GM23338 (cell line): Measurements from ENCODE around the gene GLI3. TPM values are rescaled to one million over a fixed set of nuclear protein-coding genes. Genes with fewer than 3 reads are reported as not detected.

ENCODE experiments used
- ATAC-seq: fragments of 200-7000 bp; cut with Tn5 transposase; 3 replicates; pipeline ENCODE4 v1.9.1; 2020
- DNase-seq: peaks from one replicate; pipeline ENCODE4 v3.0.0-alpha.2; 2015; ENCODE audit warnings: low spot score
- H2AFZ ChIP-seq: fragments of 200-600 bp; sonication (generic); 2 replicates; pipeline ENCODE4 v1.8.0; 2016; ENCODE audit warnings: antibody characterized with exemption, mild to moderate bottlenecking, moderate library complexity
- H3F3A ChIP-seq: fragments of 200-600 bp; sonication (generic); replicated peaks from 2 replicates; pipeline ENCODE4 v1.8.0; 2017; ENCODE audit warnings: antibody characterized with exemption, mixed run types, low read depth
- H3K27ac ChIP-seq: fragments of 200-600 bp; sonication (generic); 2 replicates; pipeline ENCODE4 v1.6.1; 2016; ENCODE audit warnings: low read depth
- H3K27me3 ChIP-seq: fragments of 200-600 bp; sonication (generic); 2 replicates; pipeline ENCODE4 v1.8.0; 2016; ENCODE audit warnings: mild to moderate bottlenecking, mixed run types, moderate library complexity; ENCODE audit not compliant: insufficient read depth
- H3K36me3 ChIP-seq: fragments of 200-600 bp; sonication (generic); 2 replicates; pipeline ENCODE4 v1.8.0; 2016; ENCODE audit warnings: mild to moderate bottlenecking; ENCODE audit not compliant: insufficient read depth
- H3K4me1 ChIP-seq: fragments of 200-600 bp; sonication (generic); 2 replicates; pipeline ENCODE4 v1.8.0; 2016; ENCODE audit warnings: mild to moderate bottlenecking, moderate library complexity; ENCODE audit not compliant: insufficient read depth
- H3K4me2 ChIP-seq: fragments of 200-600 bp; sonication (generic); 2 replicates; pipeline ENCODE4 v1.7.1; 2017; ENCODE audit warnings: mixed run types
- H3K4me3 ChIP-seq: fragments of 200-600 bp; sonication (generic); 2 replicates; pipeline ENCODE4 v1.6.1; 2016; ENCODE audit warnings: mixed run types
- H3K79me2 ChIP-seq: fragments of 200-600 bp; sonication (generic); replicated peaks from 2 replicates; pipeline ENCODE4 v1.8.0; 2017; ENCODE audit warnings: mild to moderate bottlenecking; ENCODE audit not compliant: insufficient read depth
- H3K9me2 ChIP-seq: fragments of 200-600 bp; sonication (generic); 2 replicates; pipeline ENCODE4 v1.8.0; 2017; ENCODE audit not compliant: insufficient read depth
- H4K20me1 ChIP-seq: fragments of 200-600 bp; sonication (generic); replicated peaks from 2 replicates; pipeline ENCODE4 v1.8.0; 2017; ENCODE audit warnings: mild to moderate bottlenecking; ENCODE audit not compliant: insufficient read depth
- H3K27ac Mint-ChIP-seq: 2 replicates; pipeline ENCODE4 v1.8.0; 2020; ENCODE audit warnings: inconsistent platforms, mild to moderate bottlenecking, moderate library complexity, mixed read lengths
- H3K27me3 Mint-ChIP-seq: 3 replicates; pipeline ENCODE4 v1.8.0; 2022; ENCODE audit warnings: low read depth, mild to moderate bottlenecking, moderate library complexity, mixed read lengths, inconsistent platforms; ENCODE audit not compliant: insufficient read depth, poor library complexity
- H3K36me3 Mint-ChIP-seq: 3 replicates; pipeline ENCODE4 v1.8.0; 2021; ENCODE audit warnings: low read depth, mild to moderate bottlenecking, inconsistent platforms, moderate library complexity, mixed read lengths
- H3K4me1 Mint-ChIP-seq: 3 replicates; pipeline ENCODE4 v1.8.0; 2020; ENCODE audit warnings: mild to moderate bottlenecking, inconsistent platforms, mixed read lengths
- H3K4me3 Mint-ChIP-seq: 3 replicates; pipeline ENCODE4 v1.8.0; 2021; ENCODE audit warnings: moderate library complexity, mild to moderate bottlenecking, inconsistent platforms, mixed read lengths
- H3K9me3 Mint-ChIP-seq: 3 replicates; pipeline ENCODE4 v1.8.0; 2020; ENCODE audit warnings: moderate library complexity, mild to moderate bottlenecking, inconsistent platforms, mixed read lengths
- CREB1 ChIP-seq: fragments of 250-450 bp; sonication (Bioruptor Pico); IDR thresholded peaks from 2 replicates; pipeline ENCODE4 v1.5.0; 2020; ENCODE audit warnings: low read depth, mild to moderate bottlenecking, moderate library complexity
- EZH2phosphoT487 ChIP-seq: fragments of 200-600 bp; sonication (generic); IDR thresholded peaks from one replicate; pipeline ENCODE4 v1.8.1; 2018; ENCODE audit warnings: antibody characterized with exemption; ENCODE audit not compliant: unreplicated experiment
- JUNB ChIP-seq: IDR thresholded peaks from one replicate; pipeline ENCODE4 v1.6.1; 2016; ENCODE audit warnings: antibody characterized with exemption; ENCODE audit not compliant: unreplicated experiment
- ZNF114 ChIP-seq: fragments of 250-450 bp; sonication (Bioruptor Pico); IDR thresholded peaks from 2 replicates; pipeline ENCODE4 v1.5.0; 2020; ENCODE audit warnings: mild to moderate bottlenecking, moderate library complexity
- ZNF331 ChIP-seq: fragments of 250-450 bp; sonication (Bioruptor Pico); IDR thresholded peaks from 2 replicates; pipeline ENCODE4 v1.5.0; 2020; ENCODE audit warnings: low read depth, mild to moderate bottlenecking, moderate library complexity
- polyA plus RNA-seq: library from polyadenylated mRNA; unstranded; fragments of >200 nt; fragmentation: Nextera tagmentation; extraction: Ambion mirVana; gene quantifications from 2 replicates; pipeline ENCODE4 v1.2.1, GENCODE V29; 2016
- total RNA-seq: library from RNA; depleted of rRNA; stranded (reverse); fragments of >200 nt; shearing (Covaris generic); gene quantifications from 2 replicates; pipeline ENCODE4 v1.2.3, GENCODE V29; 2014
- TF ChIP-seq, protein P1 (sequence below): fragments of 250-450 bp; sonication (Bioruptor Pico); IDR thresholded peaks from 2 replicates; pipeline ENCODE4 v1.5.0; 2020; ENCODE audit warnings: mild to moderate bottlenecking, moderate library complexity
- TF ChIP-seq, protein P2 (sequence below): IDR thresholded peaks from one replicate; pipeline ENCODE4 v1.6.1; 2018; ENCODE audit warnings: antibody characterized with exemption; ENCODE audit not compliant: unreplicated experiment

The GLI3 gene
- total and polyA plus RNA-seq, 2 experiments from 2014 or later, result 16.1 to 17.9 TPM

DNA sequence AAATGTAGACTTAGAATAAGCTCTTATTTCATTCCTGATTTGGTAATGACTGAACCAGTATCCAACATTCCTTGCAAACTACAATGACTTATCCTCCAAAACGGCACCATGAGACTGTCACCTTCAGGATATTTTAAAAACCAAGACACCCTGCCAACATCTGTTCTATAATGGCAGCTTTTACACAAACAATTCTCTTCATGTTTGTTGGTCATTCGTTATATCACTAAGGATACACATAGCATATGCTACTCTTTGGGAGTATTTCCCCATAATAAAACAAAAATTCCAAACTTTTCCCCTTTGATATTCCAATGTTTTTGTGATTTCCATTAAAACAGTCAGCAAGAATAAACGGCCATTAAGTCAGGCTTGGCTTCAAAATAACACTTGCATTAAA lies 215.4 kb downstream of the GLI3 start:
- Mint-ChIP-seq H3K27ac (peak overlapping the region; percentile 65; the same call in 1 of the 2 replicates), H3K27me3 (no peaks in the 10 kb centered on the region), H3K36me3 (peaks cover 12% of the 10 kb centered on the region), H3K4me3 (no peak overlapping the region), H3K9me3 (peaks cover 3% of the 10 kb centered on the region; the same call in 1 of the 3 replicates), H3K4me1 (peaks cover 64% of the 10 kb centered on the region)
- no peaks in the 10 kb centered on the region for H3K27me3 ChIP-seq
- H3F3A ChIP-seq, result no peaks in the 10 kb centered on the region
- H3K9me2 ChIP-seq, result no peaks in the 10 kb centered on the region
- no peak for ATAC-seq
- no peak overlapping the region for H3K27ac ChIP-seq
- H4K20me1 ChIP-seq, result no peaks in the 10 kb centered on the region
- H2AFZ ChIP-seq, result no peak overlapping the region
- H3K79me2 ChIP-seq, result no peaks in the 10 kb centered on the region
- H3K4me2 ChIP-seq, result no peak overlapping the region
- peaks cover 5% of the 10 kb centered on the region; the same call in 1 of the 2 replicates for H3K36me3 ChIP-seq
- no peak for DNase-seq
- H3K4me3 ChIP-seq, result no peak overlapping the region
- no peak for TF ChIP-seq ZNF331 (CRISPR knock-in tag)
- TF ChIP-seq JUNB, result no peak
- TF ChIP-seq ZNF114, result no peak
- TF ChIP-seq, protein P1, sequence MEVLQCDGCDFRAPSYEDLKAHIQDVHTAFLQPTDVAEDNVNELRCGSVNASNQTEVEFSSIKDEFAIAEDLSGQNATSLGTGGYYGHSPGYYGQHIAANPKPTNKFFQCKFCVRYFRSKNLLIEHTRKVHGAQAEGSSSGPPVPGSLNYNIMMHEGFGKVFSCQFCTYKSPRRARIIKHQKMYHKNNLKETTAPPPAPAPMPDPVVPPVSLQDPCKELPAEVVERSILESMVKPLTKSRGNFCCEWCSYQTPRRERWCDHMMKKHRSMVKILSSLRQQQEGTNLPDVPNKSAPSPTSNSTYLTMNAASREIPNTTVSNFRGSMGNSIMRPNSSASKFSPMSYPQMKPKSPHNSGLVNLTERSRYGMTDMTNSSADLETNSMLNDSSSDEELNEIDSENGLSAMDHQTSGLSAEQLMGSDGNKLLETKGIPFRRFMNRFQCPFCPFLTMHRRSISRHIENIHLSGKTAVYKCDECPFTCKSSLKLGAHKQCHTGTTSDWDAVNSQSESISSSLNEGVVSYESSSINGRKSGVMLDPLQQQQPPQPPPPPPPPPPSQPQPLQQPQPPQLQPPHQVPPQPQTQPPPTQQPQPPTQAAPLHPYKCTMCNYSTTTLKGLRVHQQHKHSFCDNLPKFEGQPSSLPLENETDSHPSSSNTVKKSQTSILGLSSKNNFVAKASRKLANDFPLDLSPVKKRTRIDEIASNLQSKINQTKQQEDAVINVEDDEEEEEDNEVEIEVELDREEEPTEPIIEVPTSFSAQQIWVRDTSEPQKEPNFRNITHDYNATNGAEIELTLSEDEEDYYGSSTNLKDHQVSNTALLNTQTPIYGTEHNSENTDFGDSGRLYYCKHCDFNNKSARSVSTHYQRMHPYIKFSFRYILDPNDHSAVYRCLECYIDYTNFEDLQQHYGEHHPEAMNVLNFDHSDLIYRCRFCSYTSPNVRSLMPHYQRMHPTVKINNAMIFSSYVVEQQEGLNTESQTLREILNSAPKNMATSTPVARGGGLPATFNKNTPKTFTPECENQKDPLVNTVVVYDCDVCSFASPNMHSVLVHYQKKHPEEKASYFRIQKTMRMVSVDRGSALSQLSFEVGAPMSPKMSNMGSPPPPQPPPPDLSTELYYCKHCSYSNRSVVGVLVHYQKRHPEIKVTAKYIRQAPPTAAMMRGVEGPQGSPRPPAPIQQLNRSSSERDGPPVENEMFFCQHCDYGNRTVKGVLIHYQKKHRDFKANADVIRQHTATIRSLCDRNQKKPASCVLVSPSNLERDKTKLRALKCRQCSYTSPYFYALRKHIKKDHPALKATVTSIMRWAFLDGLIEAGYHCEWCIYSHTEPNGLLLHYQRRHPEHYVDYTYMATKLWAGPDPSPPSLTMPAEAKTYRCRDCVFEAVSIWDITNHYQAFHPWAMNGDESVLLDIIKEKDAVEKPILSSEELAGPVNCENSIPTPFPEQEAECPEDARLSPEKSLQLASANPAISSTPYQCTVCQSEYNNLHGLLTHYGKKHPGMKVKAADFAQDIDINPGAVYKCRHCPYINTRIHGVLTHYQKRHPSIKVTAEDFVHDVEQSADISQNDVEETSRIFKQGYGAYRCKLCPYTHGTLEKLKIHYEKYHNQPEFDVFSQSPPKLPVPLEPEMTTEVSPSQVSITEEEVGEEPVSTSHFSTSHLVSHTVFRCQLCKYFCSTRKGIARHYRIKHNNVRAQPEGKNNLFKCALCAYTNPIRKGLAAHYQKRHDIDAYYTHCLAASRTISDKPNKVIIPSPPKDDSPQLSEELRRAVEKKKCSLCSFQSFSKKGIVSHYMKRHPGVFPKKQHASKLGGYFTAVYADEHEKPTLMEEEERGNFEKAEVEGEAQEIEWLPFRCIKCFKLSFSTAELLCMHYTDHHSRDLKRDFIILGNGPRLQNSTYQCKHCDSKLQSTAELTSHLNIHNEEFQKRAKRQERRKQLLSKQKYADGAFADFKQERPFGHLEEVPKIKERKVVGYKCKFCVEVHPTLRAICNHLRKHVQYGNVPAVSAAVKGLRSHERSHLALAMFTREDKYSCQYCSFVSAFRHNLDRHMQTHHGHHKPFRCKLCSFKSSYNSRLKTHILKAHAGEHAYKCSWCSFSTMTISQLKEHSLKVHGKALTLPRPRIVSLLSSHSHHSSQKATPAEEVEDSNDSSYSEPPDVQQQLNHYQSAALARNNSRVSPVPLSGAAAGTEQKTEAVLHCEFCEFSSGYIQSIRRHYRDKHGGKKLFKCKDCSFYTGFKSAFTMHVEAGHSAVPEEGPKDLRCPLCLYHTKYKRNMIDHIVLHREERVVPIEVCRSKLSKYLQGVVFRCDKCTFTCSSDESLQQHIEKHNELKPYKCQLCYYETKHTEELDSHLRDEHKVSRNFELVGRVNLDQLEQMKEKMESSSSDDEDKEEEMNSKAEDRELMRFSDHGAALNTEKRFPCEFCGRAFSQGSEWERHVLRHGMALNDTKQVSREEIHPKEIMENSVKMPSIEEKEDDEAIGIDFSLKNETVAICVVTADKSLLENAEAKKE (CRISPR knock-in tag), result no peak
- TF ChIP-seq, protein P2, sequence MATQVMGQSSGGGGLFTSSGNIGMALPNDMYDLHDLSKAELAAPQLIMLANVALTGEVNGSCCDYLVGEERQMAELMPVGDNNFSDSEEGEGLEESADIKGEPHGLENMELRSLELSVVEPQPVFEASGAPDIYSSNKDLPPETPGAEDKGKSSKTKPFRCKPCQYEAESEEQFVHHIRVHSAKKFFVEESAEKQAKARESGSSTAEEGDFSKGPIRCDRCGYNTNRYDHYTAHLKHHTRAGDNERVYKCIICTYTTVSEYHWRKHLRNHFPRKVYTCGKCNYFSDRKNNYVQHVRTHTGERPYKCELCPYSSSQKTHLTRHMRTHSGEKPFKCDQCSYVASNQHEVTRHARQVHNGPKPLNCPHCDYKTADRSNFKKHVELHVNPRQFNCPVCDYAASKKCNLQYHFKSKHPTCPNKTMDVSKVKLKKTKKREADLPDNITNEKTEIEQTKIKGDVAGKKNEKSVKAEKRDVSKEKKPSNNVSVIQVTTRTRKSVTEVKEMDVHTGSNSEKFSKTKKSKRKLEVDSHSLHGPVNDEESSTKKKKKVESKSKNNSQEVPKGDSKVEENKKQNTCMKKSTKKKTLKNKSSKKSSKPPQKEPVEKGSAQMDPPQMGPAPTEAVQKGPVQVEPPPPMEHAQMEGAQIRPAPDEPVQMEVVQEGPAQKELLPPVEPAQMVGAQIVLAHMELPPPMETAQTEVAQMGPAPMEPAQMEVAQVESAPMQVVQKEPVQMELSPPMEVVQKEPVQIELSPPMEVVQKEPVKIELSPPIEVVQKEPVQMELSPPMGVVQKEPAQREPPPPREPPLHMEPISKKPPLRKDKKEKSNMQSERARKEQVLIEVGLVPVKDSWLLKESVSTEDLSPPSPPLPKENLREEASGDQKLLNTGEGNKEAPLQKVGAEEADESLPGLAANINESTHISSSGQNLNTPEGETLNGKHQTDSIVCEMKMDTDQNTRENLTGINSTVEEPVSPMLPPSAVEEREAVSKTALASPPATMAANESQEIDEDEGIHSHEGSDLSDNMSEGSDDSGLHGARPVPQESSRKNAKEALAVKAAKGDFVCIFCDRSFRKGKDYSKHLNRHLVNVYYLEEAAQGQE, result no peak
- TF ChIP-seq CREB1 (CRISPR knock-in tag), result no peak
- TF ChIP-seq EZH2phosphoT487, result no peak
- H3K4me1 ChIP-seq, result peaks cover 12% of the 10 kb centered on the region
